NCI-H82 (cell line): ENCODE data around the gene CRYBG3.
A peak's percentile ranks its signal among the peaks of the same experiment; 100 is the strongest.

ENCODE experiments used
- DNase-seq: peaks from one replicate; lab custom pipeline; 2025; lab: John Stamatoyannopoulos, UW

CRYBG3 gene

GRCh38 chr3:97974996-97975395, 153.2 kb downstream of the CRYBG3 start:
- DNase-seq = no peak

GRCh38 chr3:97975466-97975865, 153.7 kb downstream of the CRYBG3 start:
- no peak for DNase-seq

- DNase-seq = peak; percentile 98
Observed at GRCh38 chr3:97979610-97980009, 157.8 kb downstream of the CRYBG3 start.

- DNase-seq = no peak
Observed at GRCh38 chr3:97981886-97982285, 160.1 kb downstream of the CRYBG3 start.

GRCh38 chr3:97983933-97984491, 162.2 kb downstream of the CRYBG3 start:
- peak; percentile 76 for DNase-seq

GRCh38 chr3:97987306-97987705, 165.5 kb downstream of the CRYBG3 start:
- DNase-seq = no peak

GRCh38 chr3:97988784-97989568, 167.2 kb downstream of the CRYBG3 start:
- no peak for DNase-seq

GRCh38 chr3:97990624-97991292, 168.9 kb downstream of the CRYBG3 start:
- no peak for DNase-seq

- no peak for DNase-seq
Observed at GRCh38 chr3:97991293-97991682, 169.5 kb downstream of the CRYBG3 start.

GRCh38 chr3:97992547-97993173, 170.8 kb downstream of the CRYBG3 start:
- DNase-seq = no peak

GRCh38 chr3:97993526-97993925, 171.7 kb downstream of the CRYBG3 start:
- no peak for DNase-seq

GRCh38 chr3:97994328-97994945, 172.6 kb downstream of the CRYBG3 start:
- DNase-seq = no peak
